ENCODE results near the gene ALDH1A2.

The ALDH1A2 gene

GRCh38 chr15:57941816-57942215 is 123.7 kb downstream of the ALDH1A2 start:
- Histone ChIP-seq H3K27ac (no peak overlapping the region), H3K27me3 (ENCODE audit: insufficient read depth, low read depth, severe bottlenecking) (no peaks in the 10 kb centered on the region), H3K4me3 (ENCODE audit: low read depth, low read length) (no peak overlapping the region), H3K9me3 (ENCODE audit: severe bottlenecking) (no peaks in the 10 kb centered on the region), H3K36me3 (no peaks in the 10 kb centered on the region)
- TF ChIP-seq CTCF (IDR thresholded peaks at IDR 0.05; ENCODE audit: low read depth, low read length): no peak
- DNase-seq: no peak

- Histone ChIP-seq H3K27me3 (ENCODE audit: insufficient read depth, low read depth, severe bottlenecking) (peaks cover 3% of the 10 kb centered on the region), H3K4me3 (ENCODE audit: low read depth, low read length) (no peak overlapping the region), H3K36me3 (no peaks in the 10 kb centered on the region), H3K9me3 (ENCODE audit: severe bottlenecking) (peaks cover 5% of the 10 kb centered on the region), H3K27ac (no peak overlapping the region)
- DNase-seq: no peak
- no peak for TF ChIP-seq CTCF (IDR thresholded peaks at IDR 0.05; ENCODE audit: low read depth, low read length)
These were observed 133.2 kb downstream of the ALDH1A2 start for GRCh38 chr15:57932348-57932747.

GRCh38 chr15:57931570-57931969 is 133.9 kb downstream of the ALDH1A2 start:
- Histone ChIP-seq H3K27me3 (ENCODE audit: insufficient read depth, low read depth, severe bottlenecking) (peaks cover 3% of the 10 kb centered on the region), H3K36me3 (no peaks in the 10 kb centered on the region), H3K9me3 (ENCODE audit: severe bottlenecking) (peaks cover 5% of the 10 kb centered on the region), H3K4me3 (ENCODE audit: low read depth, low read length) (no peak overlapping the region), H3K27ac (no peak overlapping the region)
- DNase-seq: no peak
- TF ChIP-seq CTCF (IDR thresholded peaks at IDR 0.05; ENCODE audit: low read depth, low read length): no peak

- H3K27ac ChIP-seq: no peak overlapping the region
- H3K4me3 ChIP-seq (ENCODE audit: low read depth, low read length): no peak overlapping the region
- H3K9me3 ChIP-seq (ENCODE audit: severe bottlenecking): peaks cover 3% of the 10 kb centered on the region
- no peak for DNase-seq
- H3K27me3 ChIP-seq (ENCODE audit: insufficient read depth, low read depth, severe bottlenecking): no peaks in the 10 kb centered on the region
- TF ChIP-seq CTCF (IDR thresholded peaks at IDR 0.05; ENCODE audit: low read depth, low read length): no peak
- no peaks in the 10 kb centered on the region for H3K36me3 ChIP-seq
These were observed 138.3 kb downstream of the ALDH1A2 start for GRCh38 chr15:57927091-57927631.

- TF ChIP-seq CTCF (IDR thresholded peaks at IDR 0.05; ENCODE audit: low read depth, low read length): no peak
- Histone ChIP-seq H3K4me3 (ENCODE audit: low read depth, low read length) (no peak overlapping the region), H3K27ac (no peak overlapping the region), H3K36me3 (no peaks in the 10 kb centered on the region), H3K9me3 (ENCODE audit: severe bottlenecking) (peaks cover 3% of the 10 kb centered on the region), H3K27me3 (ENCODE audit: insufficient read depth, low read depth, severe bottlenecking) (no peaks in the 10 kb centered on the region)
- no peak for DNase-seq
These were observed 139.9 kb downstream of the ALDH1A2 start for GRCh38 chr15:57925650-57926049.

GRCh38 chr15:57924598-57924997 is 140.9 kb downstream of the ALDH1A2 start:
- DNase-seq: no peak
- Histone ChIP-seq H3K36me3 (no peaks in the 10 kb centered on the region), H3K27ac (no peak overlapping the region), H3K9me3 (ENCODE audit: severe bottlenecking) (peaks cover 3% of the 10 kb centered on the region), H3K4me3 (ENCODE audit: low read depth, low read length) (no peak overlapping the region), H3K27me3 (ENCODE audit: insufficient read depth, low read depth, severe bottlenecking) (no peaks in the 10 kb centered on the region)
- no peak for TF ChIP-seq CTCF (IDR thresholded peaks at IDR 0.05; ENCODE audit: low read depth, low read length)
